HG03108 (cell line): Measurements from ENCODE around the gene SGPP2.

Experiments
- ATAC-seq: cut with Tn5 transposase; IDR thresholded peaks from one replicate; pipeline ENCODE4 v1.9.1; 2021; ENCODE audit warnings: moderate library complexity; ENCODE audit not compliant: unreplicated experiment

SGPP2 gene

DNA sequence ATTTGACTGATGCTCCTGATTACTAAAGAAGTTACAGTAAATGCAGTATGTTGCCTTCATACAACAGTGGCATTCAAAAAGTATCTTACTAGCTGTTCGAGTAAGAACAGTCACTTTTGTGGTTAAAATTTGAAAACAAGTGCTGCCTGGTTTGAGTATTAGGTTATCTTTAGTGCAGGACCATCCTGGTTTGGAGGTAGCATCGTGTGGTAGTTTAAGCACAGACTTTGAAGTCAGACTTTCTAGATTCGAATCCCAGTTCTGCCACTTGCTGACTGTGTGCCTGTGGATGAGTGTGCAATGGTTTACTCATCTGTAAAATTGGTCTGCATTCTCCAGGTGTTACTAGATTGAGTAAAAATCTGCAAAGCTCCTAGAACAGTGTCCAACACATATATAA, 96.8 kb downstream of the SGPP2 start:
- ATAC-seq = peak; percentile 69

DNA sequence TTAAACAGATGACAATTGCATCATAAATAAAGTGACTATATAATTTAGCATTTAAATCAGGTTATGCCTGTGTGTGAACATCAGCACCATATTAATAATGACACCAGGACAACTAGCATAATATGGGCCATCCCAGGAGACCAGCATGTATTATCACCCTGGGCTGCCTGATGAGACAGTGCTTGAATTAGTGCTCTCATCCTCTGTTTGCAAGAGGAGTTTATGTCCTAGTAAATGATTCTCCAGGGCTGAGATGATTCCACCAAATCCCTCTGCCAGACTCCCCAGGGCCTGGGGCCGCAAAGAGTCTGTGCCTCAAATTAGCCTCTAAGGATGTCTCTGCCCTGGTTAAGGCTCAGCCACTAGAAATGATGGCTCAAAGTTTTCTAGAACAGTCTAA, 97.7 kb downstream of the SGPP2 start:
- no peak for ATAC-seq

DNA sequence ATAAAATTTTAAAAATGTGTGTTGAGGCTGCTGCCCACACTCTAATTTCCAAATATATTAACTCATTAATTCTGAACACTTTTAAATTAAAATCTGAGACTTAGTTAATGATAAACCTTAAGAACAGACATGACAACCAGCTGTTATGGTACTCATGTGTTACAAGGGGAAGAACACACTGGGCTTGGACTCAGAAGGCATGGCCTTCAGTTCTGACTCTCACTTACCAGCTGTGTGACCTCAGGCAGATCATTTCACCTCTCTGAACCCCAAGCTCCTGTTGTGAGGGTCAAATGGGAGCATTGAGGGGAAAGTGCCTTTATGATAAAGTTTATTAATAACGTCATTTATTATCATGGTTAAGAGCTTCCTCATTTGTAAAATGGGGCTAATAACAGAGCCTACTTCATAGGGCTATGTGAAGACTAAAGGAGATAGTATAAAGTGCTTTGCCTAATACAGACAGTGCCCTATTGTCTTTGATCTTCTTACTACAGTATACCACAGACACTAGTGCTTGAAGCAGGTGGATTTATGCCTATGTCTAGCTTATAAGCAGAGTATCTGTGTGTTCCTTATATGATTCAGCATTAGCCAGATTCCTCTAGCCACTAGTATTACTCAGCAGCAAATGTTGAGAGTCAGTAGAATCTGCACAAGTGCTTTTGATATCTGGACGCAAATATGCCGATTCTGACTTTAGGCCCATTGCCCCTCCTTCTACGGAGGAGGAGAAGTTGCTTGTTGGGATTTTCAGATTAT, 99.6 kb downstream of the SGPP2 start:
- ATAC-seq = peak; percentile 49

DNA sequence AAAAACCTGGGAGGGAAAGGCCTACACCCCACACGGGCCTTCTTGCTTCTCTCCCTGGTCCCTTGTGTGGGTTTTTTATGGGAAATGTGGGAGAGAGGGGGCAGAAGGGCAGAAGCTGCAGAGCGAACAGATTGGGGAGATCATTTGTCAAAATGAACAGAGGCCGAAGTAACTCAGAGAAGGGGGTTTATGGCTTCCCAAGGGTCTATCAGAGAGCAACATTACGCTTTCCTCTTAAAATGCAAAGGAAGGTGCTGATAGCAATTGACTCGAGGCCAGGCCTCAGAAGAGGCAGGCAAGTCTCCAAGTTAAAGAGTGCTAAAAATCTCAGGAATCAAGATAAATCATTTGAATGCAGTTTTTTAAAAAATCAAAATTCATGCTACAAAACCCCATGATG, 101.5 kb downstream of the SGPP2 start:
- ATAC-seq = no peak

DNA sequence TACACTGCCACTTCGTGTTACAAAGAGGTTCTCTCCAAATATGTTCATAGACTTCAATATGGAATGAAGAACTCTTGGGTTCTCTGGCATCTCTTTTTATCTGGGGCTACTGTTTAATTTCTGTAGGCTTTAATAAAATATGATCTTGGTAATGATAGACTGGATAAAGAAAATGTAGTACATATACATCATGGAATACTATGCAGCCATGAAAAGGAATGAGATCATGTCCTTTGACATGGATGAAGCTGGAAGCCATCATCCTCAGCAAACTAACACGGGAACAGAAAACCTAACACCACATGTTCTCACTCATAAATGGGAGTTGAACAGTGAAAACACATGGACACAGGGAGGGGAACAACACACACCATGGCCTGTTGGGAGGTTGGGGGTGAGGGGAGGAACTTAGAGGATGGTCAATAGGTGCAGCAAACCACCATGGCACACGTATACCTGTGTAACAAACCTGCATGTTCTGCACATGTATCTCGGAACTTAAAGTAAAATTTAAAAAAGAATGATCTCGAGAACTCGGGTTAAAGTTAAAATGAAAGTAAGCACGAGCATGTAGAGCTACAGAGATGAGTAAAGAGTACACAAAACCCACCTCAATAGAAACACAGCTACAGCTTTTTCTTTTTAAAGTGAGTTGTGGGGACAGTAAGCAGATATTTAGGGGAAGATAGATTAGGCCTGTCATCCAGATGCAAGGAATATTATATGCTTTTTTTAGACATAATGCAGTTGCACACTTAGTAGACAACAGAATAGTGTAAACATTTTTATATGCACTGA, 102.3 kb downstream of the SGPP2 start:
- ATAC-seq = no peak

DNA sequence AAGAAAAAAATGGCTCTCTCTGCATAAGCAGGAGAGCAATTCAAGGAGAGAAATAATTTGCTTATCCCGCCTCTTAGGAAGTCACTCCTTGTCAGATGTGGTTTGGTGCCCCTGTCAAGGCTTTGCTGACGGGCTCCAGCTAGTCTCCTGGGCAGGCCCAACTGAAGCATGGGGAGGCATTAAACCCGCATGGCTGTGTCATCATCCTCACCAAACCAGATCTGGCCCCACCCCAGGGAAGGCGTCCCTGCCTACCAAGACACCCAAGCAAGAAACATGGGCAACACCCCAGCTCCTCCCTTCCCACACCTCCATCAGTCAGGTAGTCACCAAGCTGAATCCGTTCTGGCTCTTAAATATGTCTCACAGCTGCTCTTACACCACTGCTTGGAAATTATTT, 108.0 kb downstream of the SGPP2 start:
- no peak for ATAC-seq

DNA sequence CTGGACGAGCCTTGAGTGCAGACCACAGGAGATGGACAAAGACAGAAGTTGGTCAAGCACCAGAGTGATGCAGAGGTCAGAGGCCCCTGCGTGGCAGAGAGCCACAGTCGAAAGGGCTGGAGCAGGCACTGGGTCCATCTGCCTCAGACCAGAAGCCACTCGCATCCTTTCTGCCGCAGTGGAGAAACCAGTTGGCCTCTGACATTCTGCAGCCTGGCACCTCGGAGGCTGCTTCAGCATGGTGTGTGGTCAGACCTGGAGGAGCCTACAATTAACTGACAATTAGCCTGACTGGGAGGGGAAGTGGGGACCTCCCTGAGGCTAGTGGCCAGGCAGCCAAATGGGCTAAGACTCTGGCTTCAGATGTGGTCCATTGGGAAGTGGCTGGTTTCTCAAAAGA, 111.1 kb downstream of the SGPP2 start:
- ATAC-seq = no peak

DNA sequence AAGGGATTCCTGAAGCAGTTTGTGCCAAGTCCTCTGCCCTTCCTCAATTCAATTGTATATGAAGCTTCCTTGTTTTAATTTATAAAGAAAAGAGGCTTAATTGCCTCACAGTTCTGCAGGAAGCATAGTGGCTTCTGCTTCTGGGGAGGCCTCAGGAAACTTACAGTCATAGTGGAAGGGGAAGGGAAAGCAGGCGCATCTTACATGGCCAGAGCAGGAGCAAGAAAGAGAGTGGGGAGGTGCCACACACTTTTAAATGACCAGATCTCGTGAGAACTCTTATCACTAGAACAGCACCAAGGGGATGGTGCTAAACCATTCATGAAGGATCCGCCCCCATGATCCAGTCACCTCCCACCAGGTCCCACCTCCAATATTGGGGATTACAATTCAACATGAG, 114.2 kb downstream of the SGPP2 start:
- no peak for ATAC-seq

DNA sequence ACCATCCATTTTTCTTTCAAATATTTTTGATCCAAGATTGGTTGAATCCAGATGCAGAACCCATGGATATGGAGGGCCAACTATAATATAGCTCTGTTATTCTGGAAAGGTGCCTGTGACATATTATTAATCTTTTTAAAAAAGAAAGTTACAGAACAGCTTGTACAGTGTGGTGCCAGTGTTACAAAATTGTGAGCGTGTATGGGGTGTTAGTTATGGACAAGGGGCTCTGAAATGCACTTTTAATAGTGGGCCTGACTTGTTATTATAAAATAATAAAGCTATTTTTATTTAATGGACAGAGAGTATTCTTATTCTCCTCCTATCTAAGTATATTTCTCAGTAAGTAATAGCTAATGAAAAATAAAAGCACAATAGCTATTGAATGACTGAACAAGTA, 120.3 kb downstream of the SGPP2 start:
- no peak for ATAC-seq

DNA sequence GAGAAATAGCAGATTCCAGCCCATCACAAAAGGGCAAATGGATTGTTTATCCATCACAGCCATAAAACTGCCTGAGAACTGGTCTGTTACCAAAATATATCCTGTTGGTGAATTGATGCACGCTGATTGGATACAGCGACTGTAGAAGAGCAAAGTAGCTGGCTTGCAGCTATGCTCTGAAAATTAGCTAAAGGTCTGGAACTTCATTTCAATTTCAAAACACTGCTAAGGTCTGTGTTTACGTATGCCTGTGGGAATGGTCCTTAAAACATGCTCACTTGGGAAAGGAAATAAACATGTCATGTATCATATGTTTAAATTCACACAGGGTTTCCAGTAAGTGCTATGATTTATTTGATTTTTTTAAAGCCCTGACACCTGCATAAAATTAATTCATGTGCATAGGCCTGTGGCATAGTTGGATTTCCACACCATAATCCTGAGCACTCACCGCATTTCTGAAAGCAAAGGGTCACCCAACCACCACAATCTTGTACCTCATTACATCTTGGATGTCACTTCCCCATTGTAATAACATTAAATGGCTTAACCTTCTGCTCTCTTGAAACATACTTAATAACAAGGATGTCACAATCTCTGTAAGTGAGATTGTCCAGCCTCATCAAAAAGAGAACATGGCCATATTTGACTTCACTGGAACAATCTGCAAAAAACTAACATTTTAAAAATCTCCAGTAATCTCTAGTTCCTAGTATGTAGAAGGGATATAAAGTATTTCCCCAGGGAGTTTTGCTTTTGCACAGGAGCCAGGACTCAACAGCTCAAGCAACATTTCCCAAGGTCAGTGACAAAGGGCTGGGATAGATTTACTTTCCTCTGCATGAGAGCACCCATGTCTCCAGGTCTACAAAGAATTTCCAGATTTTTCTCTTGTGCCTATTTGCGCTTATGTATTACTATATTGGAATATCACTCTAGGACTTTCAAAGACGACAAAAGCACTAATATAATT, 121.8 kb downstream of the SGPP2 start:
- ATAC-seq = no peak

DNA sequence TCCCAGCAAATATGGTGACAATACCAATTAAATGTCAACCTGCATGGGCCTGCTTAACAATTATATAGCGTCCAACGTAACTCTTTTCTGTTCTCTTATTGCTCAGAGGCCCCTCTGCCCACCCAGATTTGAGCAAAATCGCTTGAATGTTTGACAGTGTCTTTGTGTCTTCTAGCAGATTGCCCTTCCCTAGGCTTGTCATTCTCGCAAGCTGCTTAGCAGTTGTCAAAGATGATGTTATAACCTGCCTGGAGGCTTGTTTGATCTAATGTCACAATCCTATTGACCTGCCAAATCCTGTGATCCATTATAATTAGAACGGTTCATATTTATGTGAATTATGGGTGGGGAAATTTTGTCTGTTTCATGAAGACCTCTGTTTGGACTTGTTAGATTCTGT, 122.7 kb downstream of the SGPP2 start:
- no peak for ATAC-seq

DNA sequence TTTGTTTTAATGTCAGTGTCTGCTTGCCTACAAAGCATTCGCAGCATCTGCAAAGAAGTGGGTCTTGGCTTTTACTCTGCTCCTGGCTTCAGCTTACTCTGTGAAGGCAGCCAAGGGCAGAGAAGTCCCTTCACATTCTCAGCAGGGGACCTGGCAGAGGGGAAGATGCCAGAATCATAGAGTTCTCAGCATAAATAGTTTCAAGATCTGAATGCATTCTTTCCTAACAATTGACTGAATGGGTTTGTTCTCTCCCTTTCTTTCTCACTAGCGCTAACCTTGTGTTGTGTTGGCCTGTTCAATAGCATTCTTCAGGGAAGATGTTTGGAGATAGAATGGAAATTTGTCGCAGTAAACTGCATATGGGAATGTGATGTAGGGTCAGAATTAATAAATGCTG, 124.6 kb downstream of the SGPP2 start:
- no peak for ATAC-seq

DNA sequence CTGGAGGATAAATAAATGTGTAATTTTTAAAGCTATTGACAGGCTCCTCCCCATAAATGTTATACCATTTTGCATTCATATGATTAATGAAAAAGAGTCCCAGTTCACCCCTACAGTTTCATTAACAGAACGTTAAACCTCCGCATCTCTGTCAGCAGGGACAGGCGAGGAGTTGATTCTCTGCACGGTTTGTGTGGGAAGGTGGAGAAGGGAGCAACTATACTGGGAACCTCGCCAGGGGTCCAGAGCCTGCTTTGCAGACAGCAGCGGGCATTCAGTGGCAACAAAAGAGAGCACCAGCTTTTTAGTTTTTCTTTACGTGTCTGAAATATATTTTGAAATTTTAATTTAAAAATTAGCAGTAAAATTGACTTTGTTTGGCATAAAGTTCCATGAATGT, 130.2 kb downstream of the SGPP2 start:
- ATAC-seq = no peak

DNA sequence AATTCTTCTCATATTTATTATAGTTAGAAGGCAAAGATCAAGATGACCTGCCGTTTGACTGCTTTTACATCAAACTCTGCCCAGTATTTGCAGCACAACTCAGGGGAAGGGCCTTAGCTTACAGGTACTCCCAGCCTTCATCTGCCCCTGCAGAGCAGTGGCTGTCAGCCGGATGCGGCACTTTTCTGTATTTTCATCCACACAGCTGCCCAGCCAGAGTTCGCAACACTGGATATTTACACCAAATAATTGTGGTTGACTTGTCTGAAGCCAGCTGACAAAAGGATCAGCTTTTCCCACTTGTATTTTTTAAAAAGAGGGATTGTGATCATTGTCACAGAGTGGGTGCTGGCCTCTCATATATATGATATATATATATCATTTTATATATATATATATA, 136.8 kb downstream of the SGPP2 start:
- no peak for ATAC-seq

DNA sequence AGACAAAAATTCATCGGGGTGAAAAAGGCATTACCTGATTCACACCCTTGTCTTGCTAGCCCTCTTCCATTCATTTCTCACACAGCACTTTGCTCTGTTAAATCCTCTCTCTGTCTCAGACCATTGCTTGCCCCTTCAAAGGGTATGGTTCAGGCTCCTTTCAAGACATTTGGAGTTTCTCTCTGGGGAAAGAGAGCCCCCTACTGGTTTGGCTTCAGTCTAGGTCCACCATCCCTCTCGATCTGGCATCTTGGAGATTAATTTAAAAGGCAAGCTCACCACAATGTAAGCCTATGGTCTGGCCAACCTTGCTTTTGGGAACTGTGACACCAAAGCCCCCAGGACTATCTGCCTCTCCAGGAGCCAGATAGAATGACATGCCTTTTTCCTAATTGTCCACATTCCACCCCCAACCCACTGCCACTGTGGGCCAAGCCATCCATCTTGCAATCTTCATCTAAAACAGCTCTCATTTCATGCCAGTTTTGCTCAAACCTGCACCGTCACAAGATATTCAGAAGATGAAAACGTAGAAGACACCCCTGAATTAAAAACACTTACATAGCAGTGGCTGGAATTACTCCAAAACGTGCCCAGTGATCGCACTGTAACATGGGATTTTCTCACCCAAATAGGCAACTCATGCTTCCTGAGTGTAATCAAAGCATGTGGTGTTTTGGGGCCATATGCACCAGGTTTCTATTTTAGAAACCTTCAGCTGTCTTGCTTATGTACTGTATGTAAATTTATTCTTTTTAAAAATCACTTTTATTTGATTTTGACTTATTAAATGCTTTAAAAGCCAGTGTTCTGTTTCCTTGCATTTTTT, 137.7 kb downstream of the SGPP2 start:
- ATAC-seq = peak; percentile 69

DNA sequence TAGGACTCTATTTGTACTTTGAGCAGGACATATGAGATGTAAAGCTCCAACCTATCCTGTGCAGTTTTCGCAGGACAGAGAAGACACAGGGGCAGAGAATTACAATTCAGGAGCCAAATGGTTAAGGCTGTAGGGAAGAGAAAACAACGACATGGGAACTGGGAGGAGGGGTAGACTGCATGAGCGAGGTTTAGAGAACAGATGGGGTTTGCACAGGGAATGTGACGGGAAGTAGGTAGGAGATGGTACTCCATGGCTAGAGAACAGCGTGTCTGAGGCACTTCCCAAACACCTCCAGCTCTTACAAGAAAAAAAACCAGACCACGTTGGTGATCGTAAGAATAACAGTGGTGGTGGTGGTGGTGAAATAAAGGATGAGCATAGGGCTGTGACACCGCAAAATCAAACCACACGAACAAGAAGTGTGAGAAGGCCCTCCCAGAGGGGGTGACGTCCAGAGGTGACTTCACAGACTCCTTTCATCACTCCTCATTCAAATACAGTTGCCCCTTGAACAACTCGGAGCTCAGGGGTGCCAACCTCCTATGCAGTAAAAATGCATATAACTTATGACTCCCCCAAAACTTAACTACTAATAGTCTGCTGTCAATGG, 138.9 kb downstream of the SGPP2 start:
- no peak for ATAC-seq

DNA sequence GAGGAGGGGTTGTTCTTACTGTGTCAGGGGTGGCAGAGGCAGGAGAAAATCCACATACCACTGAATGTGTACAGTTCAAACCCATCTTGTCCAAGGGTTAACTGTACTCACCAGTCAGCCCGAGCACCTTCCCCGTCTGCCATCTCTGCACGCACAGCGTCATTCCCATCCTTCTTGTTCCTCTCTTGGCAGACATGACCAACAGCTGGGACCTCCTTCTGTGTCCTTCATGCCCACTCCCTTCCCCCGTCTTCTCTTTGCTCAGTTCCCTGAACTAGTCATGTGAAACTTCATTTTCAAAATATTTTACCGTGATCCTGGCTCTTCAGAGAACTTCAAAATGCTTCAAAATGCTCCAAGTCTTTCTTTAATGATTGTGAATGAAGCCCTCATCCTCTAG, 139.6 kb downstream of the SGPP2 start:
- no peak for ATAC-seq

DNA sequence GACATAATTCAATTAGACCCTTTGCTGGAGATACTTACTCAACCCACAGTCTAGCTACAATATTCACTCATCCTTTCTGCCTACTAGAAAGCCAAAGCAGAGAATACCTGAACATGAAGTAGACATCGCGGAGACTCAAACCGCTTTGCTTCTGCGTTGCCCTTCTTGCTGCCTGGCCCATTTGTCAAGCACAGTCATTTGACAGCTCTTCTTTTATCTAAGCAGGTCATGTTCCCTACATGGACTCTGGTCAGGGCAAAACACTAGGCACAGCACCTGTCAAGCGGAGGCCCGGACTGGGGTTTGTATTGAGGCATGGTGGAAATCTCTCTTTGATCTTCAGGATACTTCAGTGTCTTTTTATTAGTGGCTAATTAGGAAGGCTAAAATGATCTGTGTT, 141.9 kb downstream of the SGPP2 start:
- ATAC-seq = no peak

DNA sequence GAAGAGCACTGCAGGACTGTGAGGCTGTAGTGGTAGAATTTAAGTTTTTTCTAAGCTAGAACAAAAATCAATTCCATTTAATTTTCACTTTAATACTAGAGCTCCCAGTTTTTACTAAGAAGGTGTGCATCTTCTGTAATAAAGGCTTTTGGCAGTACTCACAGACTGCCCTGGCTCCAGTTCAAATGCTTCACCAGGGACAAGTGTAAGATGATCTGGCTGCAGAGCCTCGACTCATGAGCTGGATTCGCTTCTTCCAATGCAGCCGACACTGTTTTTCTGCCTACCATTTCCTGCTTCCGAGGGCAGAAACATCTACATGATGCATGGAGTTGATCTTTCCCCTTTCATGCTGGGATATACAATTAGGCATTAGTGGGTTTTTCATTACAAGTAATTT, 144.5 kb downstream of the SGPP2 start:
- no peak for ATAC-seq

DNA sequence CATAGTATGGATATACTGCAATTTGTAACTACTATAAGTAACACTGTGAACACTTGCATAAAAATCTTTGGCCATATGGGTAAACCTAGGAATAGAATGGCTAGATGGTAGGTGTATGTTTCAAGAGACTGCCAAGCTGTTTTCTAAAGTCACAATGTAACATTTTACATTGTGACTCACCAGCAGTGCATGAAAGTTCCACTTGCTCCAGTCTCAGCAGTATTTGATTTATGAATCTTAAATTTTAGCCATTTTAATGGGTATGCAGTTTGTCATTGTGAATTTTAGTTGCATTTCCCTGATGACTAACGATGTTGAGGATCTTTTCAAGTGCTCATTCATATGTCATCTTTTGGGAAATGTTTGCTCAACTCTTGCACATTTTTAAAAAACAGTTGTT, 145.5 kb downstream of the SGPP2 start:
- ATAC-seq = no peak
